ENCODE data around the gene MFAP3L. TPM values are rescaled to one million over a fixed set of nuclear protein-coding genes. Genes with fewer than 3 reads are reported as not detected.

MFAP3L gene
- total RNA-seq, 1 donor from 2014 or later = 2.8 TPM

DNA sequence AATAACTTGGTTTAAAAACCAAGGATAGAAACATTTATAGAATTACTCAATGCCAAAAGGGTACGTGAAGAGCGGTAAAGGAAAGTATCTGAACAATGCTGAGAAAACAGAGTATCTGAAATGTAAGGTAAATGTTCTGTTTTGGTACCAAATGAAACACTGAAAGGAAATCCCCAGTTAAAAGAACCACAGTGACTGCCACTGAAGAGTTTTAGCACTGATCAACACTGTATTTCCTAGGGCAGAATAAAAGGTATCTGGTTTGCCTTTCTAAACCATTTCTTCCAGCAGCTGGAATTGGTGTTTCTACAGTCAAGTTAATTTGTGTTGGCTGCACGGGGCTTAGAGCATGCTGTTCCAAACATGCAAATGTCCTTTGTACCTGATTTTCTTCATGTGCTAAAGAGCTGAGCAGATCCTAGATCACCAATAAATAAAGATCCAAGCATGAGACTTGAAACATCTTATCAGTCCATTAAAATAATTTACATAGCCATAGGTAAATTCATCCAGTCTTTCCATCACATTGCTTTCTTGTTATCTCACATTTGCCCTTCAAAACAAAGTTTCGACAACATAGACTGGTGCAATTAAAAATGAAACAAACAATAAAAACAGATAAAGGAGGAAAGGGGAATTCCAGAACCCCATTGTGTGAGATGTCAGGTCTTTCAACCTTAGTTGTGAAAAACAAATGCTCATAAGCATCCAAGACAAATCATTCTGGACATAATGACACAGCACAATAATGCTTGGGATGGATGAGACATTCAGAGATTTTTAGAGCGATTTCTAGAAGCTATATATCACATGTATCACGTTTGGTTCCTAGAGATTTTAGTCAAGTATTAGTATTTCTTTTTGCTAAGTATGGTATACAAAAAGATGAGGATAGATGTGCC, 38.6 kb downstream of the MFAP3L start:
- no peak for DNase-seq (ENCODE audit: low read depth, low spot score)
- Mint-ChIP-seq H3K27me3 (ENCODE audit: low read depth) (no peaks in the 10 kb centered on the region), H3K9me3 (no peaks in the 10 kb centered on the region), H3K4me1 (no peaks in the 10 kb centered on the region), H3K36me3 (ENCODE audit: low read depth) (no peaks in the 10 kb centered on the region), H3K4me3 (no peak overlapping the region), H3K27ac (ENCODE audit: unreplicated experiment) (no peak overlapping the region)
- TF ChIP-seq CTCF (conservative IDR thresholded peaks at IDR 0.05) = no peak

- DNase-seq (ENCODE audit: low read depth, low spot score) = no peak
- no peak overlapping the region for H3K4me3 Mint-ChIP-seq
- no peak overlapping the region for H3K27ac Mint-ChIP-seq (ENCODE audit: unreplicated experiment)
- H3K9me3 Mint-ChIP-seq = no peaks in the 10 kb centered on the region
- H3K36me3 Mint-ChIP-seq (ENCODE audit: low read depth) = no peaks in the 10 kb centered on the region
- H3K4me1 Mint-ChIP-seq = no peaks in the 10 kb centered on the region
- H3K27me3 Mint-ChIP-seq (ENCODE audit: low read depth) = no peaks in the 10 kb centered on the region
- TF ChIP-seq CTCF (conservative IDR thresholded peaks at IDR 0.05) = no peak
These were observed 39.8 kb downstream of the MFAP3L start for GRCh38 chr4:169986369-169986768.

DNA sequence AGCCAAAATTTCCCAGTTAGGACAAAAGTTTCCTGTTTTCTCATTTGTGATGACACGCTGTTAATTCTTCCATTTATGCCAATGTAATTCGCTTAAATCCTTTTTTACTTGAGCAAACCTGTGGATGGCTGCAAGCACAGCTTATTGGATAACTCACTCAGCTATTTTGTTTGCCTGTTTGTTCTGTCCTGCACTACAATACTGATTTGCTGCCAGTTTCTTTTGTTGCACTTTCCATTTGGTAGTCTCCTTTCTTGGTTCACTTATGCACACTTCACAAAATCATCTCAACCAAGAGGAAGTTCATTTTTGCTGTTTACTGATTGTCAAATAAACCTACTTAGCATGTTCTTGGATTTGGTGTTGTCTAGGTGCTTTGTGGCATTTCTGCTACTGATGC, 40.3 kb downstream of the MFAP3L start:
- Mint-ChIP-seq H3K9me3 (no peaks in the 10 kb centered on the region), H3K27me3 (ENCODE audit: low read depth) (no peaks in the 10 kb centered on the region), H3K4me1 (no peaks in the 10 kb centered on the region), H3K27ac (ENCODE audit: unreplicated experiment) (no peak overlapping the region), H3K4me3 (no peak overlapping the region), H3K36me3 (ENCODE audit: low read depth) (no peaks in the 10 kb centered on the region)
- no peak for DNase-seq (ENCODE audit: low read depth, low spot score)
- TF ChIP-seq CTCF (conservative IDR thresholded peaks at IDR 0.05) = no peak

DNA sequence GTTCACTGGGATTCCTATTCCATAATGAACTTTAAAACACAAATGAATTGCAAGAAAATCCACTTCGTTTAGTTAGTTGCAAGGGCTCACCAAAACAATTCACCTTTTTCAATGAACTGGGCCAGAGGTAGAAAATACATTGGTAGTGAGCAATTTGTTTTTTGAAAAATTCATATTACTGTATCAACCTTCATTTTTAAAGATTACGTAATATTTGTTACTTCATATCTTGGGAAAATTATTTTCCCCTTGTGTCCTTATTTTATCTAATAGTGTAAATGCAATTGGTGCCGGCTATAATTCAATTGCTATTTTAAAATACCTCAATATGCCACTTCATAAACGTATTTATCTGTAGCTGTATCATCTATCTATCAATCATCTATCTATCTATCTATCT, 41.5 kb downstream of the MFAP3L start:
- no peak for DNase-seq (ENCODE audit: low read depth, low spot score)
- Mint-ChIP-seq H3K4me3 (no peak overlapping the region), H3K4me1 (no peaks in the 10 kb centered on the region)

GRCh38 chr4:169984173-169984572, 42.0 kb downstream of the MFAP3L start:
- no peak for TF ChIP-seq CTCF (conservative IDR thresholded peaks at IDR 0.05)
- no peak overlapping the region for H3K4me3 Mint-ChIP-seq

More for the DNA sequence above, 41.5 kb downstream of the MFAP3L start:
- no peak overlapping the region for H3K27ac Mint-ChIP-seq (ENCODE audit: unreplicated experiment)
- H3K9me3 Mint-ChIP-seq = no peaks in the 10 kb centered on the region
- H3K27me3 Mint-ChIP-seq (ENCODE audit: low read depth) = no peaks in the 10 kb centered on the region
- no peaks in the 10 kb centered on the region for H3K36me3 Mint-ChIP-seq (ENCODE audit: low read depth)
- TF ChIP-seq CTCF (conservative IDR thresholded peaks at IDR 0.05) = no peak

More at GRCh38 chr4:169984173-169984572, 42.0 kb downstream of the MFAP3L start:
- no peak overlapping the region for H3K27ac Mint-ChIP-seq (ENCODE audit: unreplicated experiment)
- no peaks in the 10 kb centered on the region for H3K36me3 Mint-ChIP-seq (ENCODE audit: low read depth)
- H3K9me3 Mint-ChIP-seq = no peaks in the 10 kb centered on the region
- no peaks in the 10 kb centered on the region for H3K4me1 Mint-ChIP-seq
- no peaks in the 10 kb centered on the region for H3K27me3 Mint-ChIP-seq (ENCODE audit: low read depth)
- DNase-seq (ENCODE audit: low read depth, low spot score) = no peak
